ENCODE data around the gene ALKBH5.

DNA sequence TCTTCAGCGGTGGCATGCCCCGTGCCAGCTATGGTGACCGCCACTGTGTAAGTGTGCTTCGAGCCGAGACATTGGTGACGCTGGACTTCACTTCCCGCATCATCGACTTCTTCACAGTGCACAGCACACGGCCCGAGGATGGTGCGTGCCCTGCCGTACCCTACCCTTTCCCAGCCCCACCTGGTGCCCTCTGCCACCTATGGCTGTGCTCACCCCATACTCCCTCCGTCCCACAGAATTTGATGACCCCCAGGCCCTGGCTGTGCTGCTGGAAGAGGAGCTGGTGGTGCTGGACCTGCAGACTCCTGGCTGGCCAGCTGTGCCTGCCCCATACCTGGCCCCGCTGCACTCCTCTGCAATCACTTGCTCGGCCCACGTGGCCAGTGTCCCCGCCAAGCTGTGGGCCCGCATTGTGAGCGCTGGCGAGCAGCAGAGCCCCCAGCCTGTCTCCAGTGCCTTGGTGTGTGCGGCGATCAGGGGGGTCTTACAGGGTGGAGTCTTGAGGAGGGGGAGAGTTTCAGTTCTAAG lies 51.3 kb downstream of the ALKBH5 start:
- TF ChIP-seq, protein P1, sequence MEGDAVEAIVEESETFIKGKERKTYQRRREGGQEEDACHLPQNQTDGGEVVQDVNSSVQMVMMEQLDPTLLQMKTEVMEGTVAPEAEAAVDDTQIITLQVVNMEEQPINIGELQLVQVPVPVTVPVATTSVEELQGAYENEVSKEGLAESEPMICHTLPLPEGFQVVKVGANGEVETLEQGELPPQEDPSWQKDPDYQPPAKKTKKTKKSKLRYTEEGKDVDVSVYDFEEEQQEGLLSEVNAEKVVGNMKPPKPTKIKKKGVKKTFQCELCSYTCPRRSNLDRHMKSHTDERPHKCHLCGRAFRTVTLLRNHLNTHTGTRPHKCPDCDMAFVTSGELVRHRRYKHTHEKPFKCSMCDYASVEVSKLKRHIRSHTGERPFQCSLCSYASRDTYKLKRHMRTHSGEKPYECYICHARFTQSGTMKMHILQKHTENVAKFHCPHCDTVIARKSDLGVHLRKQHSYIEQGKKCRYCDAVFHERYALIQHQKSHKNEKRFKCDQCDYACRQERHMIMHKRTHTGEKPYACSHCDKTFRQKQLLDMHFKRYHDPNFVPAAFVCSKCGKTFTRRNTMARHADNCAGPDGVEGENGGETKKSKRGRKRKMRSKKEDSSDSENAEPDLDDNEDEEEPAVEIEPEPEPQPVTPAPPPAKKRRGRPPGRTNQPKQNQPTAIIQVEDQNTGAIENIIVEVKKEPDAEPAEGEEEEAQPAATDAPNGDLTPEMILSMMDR (IDR thresholded peaks at IDR 0.05) = no peak
- no peak for TF ChIP-seq POLR2AphosphoS5 (IDR thresholded peaks at IDR 0.05; ENCODE audit: low read depth, low read length)
